Skeletal muscle satellite cell (primary cell): ENCODE measurements around the gene CCRL2. TPM values are rescaled to one million over a fixed set of nuclear protein-coding genes. Genes with fewer than 3 reads are reported as not detected.

Experiments
- H3K27me3 ChIP-seq: 2 replicates; pipeline ENCODE4 v1.7.0; 2013; ENCODE audit warnings: low read length; ENCODE audit not compliant: control insufficient read depth, insufficient read depth
- H3K36me3 ChIP-seq: 2 replicates; pipeline ENCODE4 v1.7.0; 2013; ENCODE audit warnings: mild to moderate bottlenecking, control low read depth, low read length; ENCODE audit not compliant: insufficient read depth
- H3K4me1 ChIP-seq: 2 replicates; pipeline ENCODE4 v1.7.0; 2013; ENCODE audit warnings: low read length; ENCODE audit not compliant: control insufficient read depth, insufficient read depth
- H3K4me2 ChIP-seq: 2 replicates; pipeline ENCODE4 v1.7.0; 2013; ENCODE audit warnings: mild to moderate bottlenecking, low read length
- H3K4me3 ChIP-seq: 2 replicates; pipeline ENCODE4 v1.7.0; 2013; ENCODE audit warnings: low read length
- H3K9ac ChIP-seq: 2 replicates; pipeline ENCODE4 v1.7.0; 2013; ENCODE audit warnings: mild to moderate bottlenecking, low read depth, low read length, moderate library complexity
- H3K9me3 ChIP-seq: replicated peaks from 2 replicates; pipeline ENCODE4 v1.7.0; 2013; ENCODE audit warnings: mild to moderate bottlenecking, control low read depth, low read length
- total RNA-seq: library from RNA; depleted of rRNA; stranded (reverse); fragments of >200 nt; gene quantifications from 2 replicates; pipeline ENCODE4 v1.2.3, GENCODE V29; 2012; rRNA removed

CCRL2 gene
- total RNA-seq = 0.22 TPM in 1 of 2 replicates, not detected in the other

DNA sequence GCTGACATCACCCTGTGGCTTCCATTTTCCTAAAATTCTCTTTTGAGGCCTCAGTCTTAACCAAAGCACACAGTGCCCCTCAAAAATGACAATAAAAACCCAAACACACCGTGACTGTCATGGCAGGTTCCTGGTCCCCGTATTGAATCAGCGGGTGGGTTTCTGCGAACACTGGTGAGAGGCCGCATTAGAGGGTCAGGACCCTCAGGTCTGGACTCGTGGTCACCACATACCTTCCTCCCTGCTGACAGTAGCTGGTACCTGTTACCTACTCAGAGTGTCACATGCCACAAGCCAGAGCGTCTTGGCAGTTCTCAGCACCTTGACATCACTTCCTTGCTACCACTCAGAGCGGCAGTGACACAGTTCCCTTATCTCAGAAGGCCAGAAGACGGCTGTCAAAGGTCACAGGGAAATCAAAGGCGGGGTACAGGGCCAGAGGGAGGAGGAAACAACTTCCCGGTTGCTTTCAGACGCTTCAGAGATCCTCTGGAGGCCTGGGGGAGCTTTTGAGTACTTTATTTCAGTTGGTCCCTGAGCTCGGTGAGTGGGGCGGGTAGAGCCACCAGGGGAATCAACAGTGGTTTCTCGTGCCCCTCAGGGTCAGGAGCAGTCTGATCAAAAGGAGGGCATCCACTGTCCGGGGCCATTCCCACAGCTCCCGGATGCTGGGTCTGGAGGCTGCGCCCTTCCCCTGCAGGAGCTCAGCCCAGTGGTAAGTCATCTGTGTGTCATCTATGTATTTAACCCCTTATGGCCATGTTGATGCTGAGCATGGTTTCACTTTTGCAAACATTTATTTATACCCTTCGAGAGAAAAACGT, at the start of gene CCRL2, which contains the start of gene CCR5AS:
Gene CCRL2, plus strand, starts transcription at position 472 of the 824 bp plus-strand sequence. CDS start 821 bp downstream, outside the sequence.
Gene CCR5AS, minus strand, starts transcription at position 279 of the 824 bp plus-strand sequence.
- peak within 1 kb of the TSS; percentile 55 for H3K4me3 ChIP-seq
- no peaks in the 10 kb centered on the region for H3K27me3 ChIP-seq
- H3K9me3 ChIP-seq = no peaks in the 10 kb centered on the region
- no peaks in the 10 kb centered on the region for H3K36me3 ChIP-seq
- peak within 1 kb of the TSS; percentile 75 for H3K4me2 ChIP-seq
- peaks cover 35% of the 10 kb centered on the region for H3K4me1 ChIP-seq
- peak within 1 kb of the TSS; percentile 69 for H3K9ac ChIP-seq

DNA sequence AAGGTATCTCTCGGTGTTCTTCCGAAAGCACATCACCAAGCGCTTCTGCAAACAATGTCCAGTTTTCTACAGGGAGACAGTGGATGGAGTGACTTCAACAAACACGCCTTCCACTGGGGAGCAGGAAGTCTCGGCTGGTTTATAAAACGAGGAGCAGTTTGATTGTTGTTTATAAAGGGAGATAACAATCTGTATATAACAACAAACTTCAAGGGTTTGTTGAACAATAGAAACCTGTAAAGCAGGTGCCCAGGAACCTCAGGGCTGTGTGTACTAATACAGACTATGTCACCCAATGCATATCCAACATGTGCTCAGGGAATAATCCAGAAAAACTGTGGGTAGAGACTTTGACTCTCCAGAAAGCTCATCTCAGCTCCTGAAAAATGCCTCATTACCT, 48.6 kb upstream of the CCRL2 start:
- Histone ChIP-seq H3K36me3 (no peaks in the 10 kb centered on the region), H3K27me3 (peaks cover 53% of the 10 kb centered on the region), H3K4me3 (no peak overlapping the region), H3K9ac (no peak overlapping the region), H3K9me3 (no peaks in the 10 kb centered on the region), H3K4me1 (peaks cover 5% of the 10 kb centered on the region), H3K4me2 (no peak overlapping the region)

GRCh38 chr3:46359733-46360493, 47.1 kb upstream of the CCRL2 start:
- H3K4me1 ChIP-seq = peaks cover 5% of the 10 kb centered on the region
- no peaks in the 10 kb centered on the region for H3K36me3 ChIP-seq

DNA sequence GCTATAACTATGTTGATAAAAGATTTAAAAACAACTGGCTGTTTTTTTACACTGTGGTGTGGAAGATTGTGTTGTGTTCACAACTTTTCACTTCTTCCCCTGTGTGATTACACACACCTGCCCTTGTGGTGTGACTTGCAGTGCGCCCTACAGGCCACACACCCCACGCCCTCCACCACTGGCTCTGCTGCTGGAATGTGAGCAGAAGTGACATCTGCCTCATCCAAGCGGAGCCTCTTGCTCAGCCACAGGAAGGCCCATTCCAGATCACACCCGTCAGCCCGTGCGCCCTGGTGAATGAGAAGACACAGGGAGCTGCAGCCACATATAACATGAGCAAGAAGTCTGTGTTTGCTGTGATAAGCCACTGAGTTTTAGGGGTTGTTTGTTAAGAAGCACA, 46.2 kb upstream of the CCRL2 start:
- H3K4me1 ChIP-seq = peaks cover 5% of the 10 kb centered on the region
- no peak overlapping the region for H3K4me3 ChIP-seq
- no peak overlapping the region for H3K9ac ChIP-seq
- peaks cover 41% of the 10 kb centered on the region for H3K27me3 ChIP-seq
- H3K36me3 ChIP-seq = no peaks in the 10 kb centered on the region
- no peak overlapping the region for H3K4me2 ChIP-seq
- no peaks in the 10 kb centered on the region for H3K9me3 ChIP-seq

More at GRCh38 chr3:46359733-46360493, 47.1 kb upstream of the CCRL2 start:
- Histone ChIP-seq H3K9me3 (no peaks in the 10 kb centered on the region), H3K27me3 (peaks cover 51% of the 10 kb centered on the region), H3K9ac (no peak overlapping the region), H3K4me2 (no peak overlapping the region), H3K4me3 (no peak overlapping the region)

DNA sequence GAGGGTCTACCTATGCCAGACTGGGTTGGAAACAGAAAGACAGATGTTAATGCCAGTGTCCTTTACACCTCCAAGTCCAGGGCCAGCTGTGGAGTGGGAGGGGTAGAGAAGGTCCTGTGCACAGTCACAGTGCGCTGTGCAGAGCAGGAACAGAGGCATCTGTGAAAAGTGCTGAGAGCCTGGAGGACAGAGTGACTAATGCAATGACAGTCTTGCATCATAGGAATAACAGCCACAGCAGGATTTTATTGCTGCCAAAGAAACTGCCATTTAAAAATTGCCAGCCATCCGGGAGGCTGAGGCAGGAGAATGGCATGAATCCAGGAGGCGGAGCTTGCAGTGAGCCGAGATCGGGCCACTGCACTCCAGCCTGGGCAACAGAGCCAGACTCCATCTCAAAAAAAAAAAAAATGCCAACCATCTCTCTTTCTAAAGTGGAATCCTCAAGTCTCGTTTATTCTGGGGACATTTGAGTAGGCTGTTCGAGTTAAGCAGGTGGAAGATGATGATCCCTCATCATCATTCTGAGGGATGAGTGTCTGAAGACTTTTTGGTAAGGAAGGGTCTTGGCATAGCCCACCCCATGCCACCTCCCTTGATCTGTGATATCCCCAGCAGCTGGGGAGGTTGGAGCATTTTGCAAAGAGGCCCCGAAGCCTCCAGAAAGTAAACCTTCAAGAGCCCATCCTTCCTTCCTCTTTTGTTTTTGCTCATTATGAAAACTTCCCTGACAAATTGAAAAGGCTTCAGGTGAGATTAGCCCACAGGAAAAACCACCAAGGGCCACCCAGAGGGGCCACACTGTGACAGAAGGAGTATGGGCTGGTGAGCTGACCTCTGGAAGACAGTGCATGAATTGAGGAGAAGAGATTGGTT, 45.4 kb upstream of the CCRL2 start:
- Histone ChIP-seq H3K4me1 (peaks cover 5% of the 10 kb centered on the region), H3K4me2 (no peak overlapping the region), H3K9me3 (no peaks in the 10 kb centered on the region), H3K27me3 (peaks cover 40% of the 10 kb centered on the region), H3K4me3 (no peak overlapping the region), H3K36me3 (no peaks in the 10 kb centered on the region), H3K9ac (no peak overlapping the region)

- H3K36me3 ChIP-seq = no peaks in the 10 kb centered on the region
- H3K4me3 ChIP-seq = no peak overlapping the region
- no peak overlapping the region for H3K4me2 ChIP-seq
- H3K4me1 ChIP-seq = peaks cover 5% of the 10 kb centered on the region
- H3K9me3 ChIP-seq = no peaks in the 10 kb centered on the region
- no peak overlapping the region for H3K9ac ChIP-seq
- H3K27me3 ChIP-seq = peaks cover 49% of the 10 kb centered on the region
These were observed 42.0 kb upstream of the CCRL2 start for GRCh38 chr3:46365041-46365440.

DNA sequence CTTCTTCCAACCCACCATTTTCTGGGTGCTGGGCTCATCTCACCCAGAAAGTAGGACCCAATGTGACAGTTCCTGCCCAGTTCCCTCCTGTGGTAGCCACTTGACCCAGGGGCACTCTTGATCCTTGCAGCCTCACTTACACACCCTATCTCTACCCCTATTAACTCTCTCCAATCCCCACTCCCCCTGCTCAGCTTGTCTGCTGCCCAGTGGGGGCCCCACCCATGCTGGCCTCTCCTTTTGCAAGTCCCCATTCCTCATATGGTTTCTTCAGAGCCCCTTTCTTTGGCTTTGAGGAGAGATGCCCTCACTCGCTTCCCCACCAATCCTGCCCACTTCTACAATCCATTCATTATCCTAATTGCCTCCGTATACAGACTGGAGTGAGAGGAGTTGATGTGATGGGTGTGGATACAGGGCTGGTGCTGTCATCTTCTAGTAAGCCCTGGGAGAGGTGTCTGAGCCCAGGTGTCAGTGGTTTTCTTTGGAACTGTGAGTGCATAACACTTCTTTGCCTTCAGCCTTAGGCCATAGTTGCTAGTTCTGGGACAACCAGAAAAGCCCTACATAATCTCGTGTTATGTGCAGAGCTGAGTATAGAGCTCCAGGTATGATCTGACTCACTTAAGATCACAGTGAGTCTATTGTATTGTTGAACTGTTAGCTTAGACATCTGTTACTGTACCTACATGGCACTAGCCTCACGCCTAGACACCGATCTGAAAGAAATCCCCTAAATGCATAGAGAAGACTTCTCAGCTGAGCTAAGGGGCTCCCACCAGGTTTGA, 41.1 kb upstream of the CCRL2 start:
- peaks cover 5% of the 10 kb centered on the region for H3K4me1 ChIP-seq

DNA sequence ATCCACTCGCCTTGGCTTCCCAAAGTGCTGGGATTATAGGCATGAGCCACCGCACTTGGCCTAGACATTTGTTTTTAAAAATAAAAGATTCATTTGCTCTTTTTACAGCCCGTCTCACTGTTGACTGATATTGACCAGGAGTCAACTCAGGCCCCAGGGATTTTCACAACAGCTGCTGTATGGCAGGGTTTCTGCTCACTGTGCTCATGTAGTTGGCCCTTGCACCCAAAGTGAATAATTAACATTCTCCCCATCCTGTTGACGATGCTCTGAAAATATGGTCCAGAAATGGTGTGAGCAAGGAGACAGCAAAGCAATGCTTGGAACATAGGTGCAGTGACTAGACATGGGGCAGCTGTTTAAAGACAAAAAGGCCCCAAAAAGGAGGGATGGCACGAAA, 39.2 kb upstream of the CCRL2 start:
- no peaks in the 10 kb centered on the region for H3K9me3 ChIP-seq
- no peak overlapping the region for H3K4me2 ChIP-seq
- H3K4me1 ChIP-seq = no peaks in the 10 kb centered on the region
- no peaks in the 10 kb centered on the region for H3K36me3 ChIP-seq
- H3K27me3 ChIP-seq = peaks cover 63% of the 10 kb centered on the region
- H3K4me3 ChIP-seq = no peak overlapping the region
- no peak overlapping the region for H3K9ac ChIP-seq

More for the DNA sequence above, 41.1 kb upstream of the CCRL2 start:
- no peak overlapping the region for H3K4me2 ChIP-seq
- no peak overlapping the region for H3K9ac ChIP-seq
- no peaks in the 10 kb centered on the region for H3K9me3 ChIP-seq
- peaks cover 55% of the 10 kb centered on the region for H3K27me3 ChIP-seq
- no peak overlapping the region for H3K4me3 ChIP-seq
- H3K36me3 ChIP-seq = no peaks in the 10 kb centered on the region

DNA sequence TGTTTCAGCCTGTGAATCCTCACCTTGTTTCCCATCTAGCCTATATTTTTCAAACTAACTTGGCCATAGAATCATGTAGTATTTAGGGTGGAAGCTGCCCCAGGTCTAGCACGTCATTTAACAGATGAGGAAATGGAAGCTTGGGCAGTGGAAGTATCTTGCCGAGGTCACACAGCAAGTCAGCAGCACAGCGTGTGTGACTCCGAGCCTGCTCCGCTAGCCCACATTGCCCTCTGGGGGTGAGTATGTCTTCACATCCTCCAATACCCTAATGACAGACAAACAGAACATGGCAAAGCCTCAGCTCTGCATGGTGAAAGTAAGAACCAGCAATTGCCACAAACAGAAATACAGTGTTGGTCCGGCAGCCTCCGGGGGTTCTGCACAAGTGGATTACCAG, 38.5 kb upstream of the CCRL2 start:
- H3K4me1 ChIP-seq = no peaks in the 10 kb centered on the region
- no peak overlapping the region for H3K4me2 ChIP-seq
- H3K9me3 ChIP-seq = no peaks in the 10 kb centered on the region
- no peak overlapping the region for H3K9ac ChIP-seq
- peaks cover 70% of the 10 kb centered on the region for H3K27me3 ChIP-seq
- no peaks in the 10 kb centered on the region for H3K36me3 ChIP-seq
- H3K4me3 ChIP-seq = no peak overlapping the region

DNA sequence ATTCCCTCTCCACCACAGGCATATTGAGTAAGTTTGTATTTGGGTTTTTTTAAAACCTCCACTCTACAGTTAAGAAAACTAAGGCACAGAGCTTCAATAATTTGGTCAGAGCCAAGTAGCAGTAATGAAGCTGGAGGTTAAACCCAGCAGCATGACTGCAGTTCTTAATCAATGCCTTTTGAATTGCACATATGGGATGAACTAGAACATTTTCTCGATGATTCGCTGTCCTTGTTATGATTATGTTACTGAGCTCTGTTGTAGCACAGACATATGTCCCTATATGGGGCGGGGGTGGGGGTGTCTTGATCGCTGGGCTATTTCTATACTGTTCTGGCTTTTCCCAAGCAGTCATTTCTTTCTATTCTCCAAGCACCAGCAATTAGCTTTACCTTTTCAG, 37.9 kb upstream of the CCRL2 start:
- H3K4me3 ChIP-seq = no peak overlapping the region
- H3K27me3 ChIP-seq = peaks cover 70% of the 10 kb centered on the region
- no peaks in the 10 kb centered on the region for H3K4me1 ChIP-seq
- H3K9ac ChIP-seq = no peak overlapping the region
- no peaks in the 10 kb centered on the region for H3K36me3 ChIP-seq
- H3K4me2 ChIP-seq = no peak overlapping the region
- H3K9me3 ChIP-seq = no peaks in the 10 kb centered on the region
